Measurements from ENCODE around the gene COL23A1. TPM values are rescaled to one million over a fixed set of nuclear protein-coding genes. Genes with fewer than 3 reads are reported as not detected.
A peak's percentile ranks its signal among the peaks of the same experiment; 100 is the strongest.

Gene COL23A1
- total and polyA plus RNA-seq, 3 experiments from 2014 or later, result 0.20 to 0.28 TPM; not detected in 1

DNA sequence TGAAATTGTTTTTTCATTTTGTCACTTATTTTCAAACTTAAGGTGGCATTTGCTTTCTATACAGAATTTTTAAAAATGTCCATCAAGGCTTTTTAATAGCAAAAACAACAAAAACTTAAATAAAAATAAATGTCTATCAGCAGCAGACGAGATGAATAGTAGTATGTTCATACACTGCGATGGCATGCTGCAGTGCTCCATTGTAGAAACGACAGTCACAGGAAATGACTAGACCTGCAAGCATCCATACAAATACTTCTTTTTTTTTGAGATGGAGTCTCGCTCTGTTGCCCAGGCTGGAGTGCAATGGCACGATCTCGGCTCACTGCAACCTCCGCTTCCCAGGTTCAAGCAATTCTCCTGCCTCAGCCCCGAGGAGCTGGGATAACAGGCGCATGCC, 41.4 kb downstream of the COL23A1 start:
- Histone ChIP-seq H3K27ac (ENCODE audit: low read depth, low read length) (no peak overlapping the region), H3K4me3 (ENCODE audit: low read length) (no peak overlapping the region), H3K9me3 (ENCODE audit: low read length) (no peaks in the 10 kb centered on the region), H3K4me1 (ENCODE audit: insufficient read depth, low read length) (no peaks in the 10 kb centered on the region), H3K36me3 (ENCODE audit: insufficient read depth, low read length) (no peaks in the 10 kb centered on the region), H3K27me3 (ENCODE audit: insufficient read depth, low read length, poor library complexity, severe bottlenecking) (no peaks in the 10 kb centered on the region)
- H3K4me3 Mint-ChIP-seq, result no peak overlapping the region
- ChIA-PET POLR2A (no interaction called here), CTCF (no interaction called here)
- H3K36me3 Mint-ChIP-seq, result no peaks in the 10 kb centered on the region
- H3K9me3 Mint-ChIP-seq, result no peaks in the 10 kb centered on the region
- H3K4me1 Mint-ChIP-seq, result peaks cover 0 to 5% (median 0%) of the 10 kb centered on the region in 3 donors
- no peak for DNase-seq
- H3K27ac Mint-ChIP-seq, result peak overlapping the region in 1 of 8 donors; percentile 84
- peaks cover 4 to 15% of the 10 kb centered on the region in 2 donors for H3K27me3 Mint-ChIP-seq

DNA sequence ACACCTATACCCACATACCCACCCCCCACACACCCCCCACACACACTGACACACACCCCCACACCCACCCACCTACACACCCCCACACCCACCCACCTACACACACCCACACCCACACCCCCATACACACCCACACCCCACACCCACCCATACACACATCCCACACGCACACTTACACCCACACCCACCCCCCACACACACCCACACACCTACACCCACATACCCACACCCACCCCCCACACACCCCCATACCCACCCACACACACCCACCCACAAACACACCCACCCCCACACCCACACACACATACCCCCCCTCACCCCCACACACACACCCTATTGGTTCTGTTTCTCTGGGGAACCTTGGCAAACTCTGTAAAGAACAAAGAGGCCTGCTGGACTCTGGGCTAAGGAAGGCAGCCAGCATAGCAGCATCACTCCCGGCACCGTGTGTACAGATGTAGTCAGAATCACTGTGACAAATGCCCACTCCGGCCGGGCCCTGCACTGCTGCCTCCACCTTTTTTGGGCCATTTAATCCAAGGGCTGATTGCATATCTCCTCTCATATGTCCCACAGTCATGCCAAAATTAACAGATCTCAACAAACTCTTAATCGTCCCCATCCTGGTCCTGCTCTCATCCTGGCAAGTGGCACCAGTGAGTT, 42.3 kb downstream of the COL23A1 start:
- no peaks in the 10 kb centered on the region for H3K9me3 ChIP-seq (ENCODE audit: low read length)
- no peak overlapping the region for H3K4me3 Mint-ChIP-seq
- ChIA-PET CTCF (no interaction called here), POLR2A (no interaction called here)
- peaks cover 0 to 5% (median 0%) of the 10 kb centered on the region in 3 donors for H3K4me1 Mint-ChIP-seq
- no peak for DNase-seq
- H3K27me3 Mint-ChIP-seq, result peaks cover 3 to 10% of the 10 kb centered on the region in 2 donors
- H3K4me3 ChIP-seq (ENCODE audit: low read length), result no peak overlapping the region
- H3K27ac ChIP-seq (ENCODE audit: low read depth, low read length), result no peak overlapping the region
- no peaks in the 10 kb centered on the region for H3K4me1 ChIP-seq (ENCODE audit: insufficient read depth, low read length)
- no peaks in the 10 kb centered on the region for H3K36me3 Mint-ChIP-seq
- no peaks in the 10 kb centered on the region for H3K27me3 ChIP-seq (ENCODE audit: insufficient read depth, low read length, poor library complexity, severe bottlenecking)
- no peaks in the 10 kb centered on the region for H3K9me3 Mint-ChIP-seq
- H3K36me3 ChIP-seq (ENCODE audit: insufficient read depth, low read length), result no peaks in the 10 kb centered on the region
- peak overlapping the region in 3 of 8 donors; percentile 21 to 84 (median 66) for H3K27ac Mint-ChIP-seq

DNA sequence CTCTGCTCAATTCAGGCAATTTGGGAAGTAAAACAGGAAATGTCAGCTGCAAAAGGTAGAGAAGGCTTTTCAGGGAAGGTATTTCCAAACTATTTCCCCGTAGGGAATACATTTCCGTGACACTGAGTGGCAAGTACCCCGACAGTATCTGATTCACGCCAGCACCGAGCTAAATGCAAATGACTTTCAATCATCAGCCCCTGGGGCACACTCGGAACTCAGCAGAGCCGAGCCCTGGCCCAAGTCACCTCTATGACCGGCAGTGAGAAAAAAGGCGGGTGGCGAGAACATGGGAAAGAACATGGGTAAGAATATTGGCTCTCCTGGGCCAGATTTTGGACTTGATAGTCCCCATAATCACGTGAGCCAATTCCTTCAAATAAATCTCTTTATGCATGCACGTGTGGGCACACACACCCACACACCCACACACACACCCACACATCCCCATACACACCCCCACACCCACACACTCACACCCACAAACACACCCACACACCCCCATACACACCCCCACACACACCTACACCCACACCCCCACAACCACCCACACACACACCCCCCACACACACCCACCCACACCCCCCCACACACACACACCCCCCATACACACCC, 43.0 kb downstream of the COL23A1 start:
- CTCF ChIA-PET, result no interaction called here
- Histone ChIP-seq H3K4me3 (ENCODE audit: low read length) (no peak overlapping the region), H3K4me1 (ENCODE audit: insufficient read depth, low read length) (no peaks in the 10 kb centered on the region), H3K27ac (ENCODE audit: low read depth, low read length) (no peak overlapping the region), H3K27me3 (ENCODE audit: insufficient read depth, low read length, poor library complexity, severe bottlenecking) (no peaks in the 10 kb centered on the region), H3K9me3 (ENCODE audit: low read length) (no peaks in the 10 kb centered on the region), H3K36me3 (ENCODE audit: insufficient read depth, low read length) (no peaks in the 10 kb centered on the region)
- Mint-ChIP-seq H3K4me3 (no peak overlapping the region), H3K4me1 (peaks cover 0 to 5% (median 0%) of the 10 kb centered on the region in 3 donors), H3K27ac (peak overlapping the region in 1 of 8 donors; percentile 27), H3K27me3 (peaks cover 3 to 8% of the 10 kb centered on the region in 2 donors), H3K36me3 (no peaks in the 10 kb centered on the region), H3K9me3 (no peaks in the 10 kb centered on the region)
- POLR2A ChIA-PET, result no interaction called here
- DNase-seq, result no peak

- no peaks in the 10 kb centered on the region for H3K4me1 ChIP-seq (ENCODE audit: insufficient read depth, low read length)
- H3K36me3 Mint-ChIP-seq, result no peaks in the 10 kb centered on the region
- H3K27me3 ChIP-seq (ENCODE audit: insufficient read depth, low read length, poor library complexity, severe bottlenecking), result no peaks in the 10 kb centered on the region
- no peak overlapping the region for H3K4me3 ChIP-seq (ENCODE audit: low read length)
- ChIA-PET CTCF (no interaction called here), POLR2A (no interaction called here)
- H3K9me3 ChIP-seq (ENCODE audit: low read length), result no peaks in the 10 kb centered on the region
- H3K4me1 Mint-ChIP-seq, result peaks cover 0 to 5% (median 0%) of the 10 kb centered on the region in 3 donors
- peaks cover 3 to 4% of the 10 kb centered on the region in 2 donors for H3K27me3 Mint-ChIP-seq
- no peak for DNase-seq
- no peak overlapping the region for H3K27ac Mint-ChIP-seq
- no peaks in the 10 kb centered on the region for H3K9me3 Mint-ChIP-seq
- no peak overlapping the region for H3K27ac ChIP-seq (ENCODE audit: low read depth, low read length)
- H3K4me3 Mint-ChIP-seq, result no peak overlapping the region
- no peaks in the 10 kb centered on the region for H3K36me3 ChIP-seq (ENCODE audit: insufficient read depth, low read length)
These were observed 43.5 kb downstream of the COL23A1 start for GRCh38 chr5:178546675-178547033.

- CTCF ChIA-PET, result no interaction called here
- H3K9me3 Mint-ChIP-seq, result no peaks in the 10 kb centered on the region
- H3K27ac Mint-ChIP-seq, result peak overlapping the region in 1 of 8 donors; percentile 38
These were observed 44.1 kb downstream of the COL23A1 start for GRCh38 chr5:178545941-178546674.

GRCh38 chr5:178545176-178545575, 45.0 kb downstream of the COL23A1 start:
- Histone ChIP-seq H3K27me3 (ENCODE audit: insufficient read depth, low read length, poor library complexity, severe bottlenecking) (no peaks in the 10 kb centered on the region), H3K4me1 (ENCODE audit: insufficient read depth, low read length) (no peaks in the 10 kb centered on the region), H3K36me3 (ENCODE audit: insufficient read depth, low read length) (no peaks in the 10 kb centered on the region), H3K4me3 (ENCODE audit: low read length) (no peak overlapping the region), H3K27ac (ENCODE audit: low read depth, low read length) (no peak overlapping the region), H3K9me3 (ENCODE audit: low read length) (no peaks in the 10 kb centered on the region)
- peaks cover 0 to 5% (median 0%) of the 10 kb centered on the region in 3 donors for H3K4me1 Mint-ChIP-seq
- H3K9me3 Mint-ChIP-seq, result no peaks in the 10 kb centered on the region
- DNase-seq, result no peak
- H3K4me3 Mint-ChIP-seq, result no peak overlapping the region
- H3K36me3 Mint-ChIP-seq, result no peaks in the 10 kb centered on the region
- H3K27me3 Mint-ChIP-seq, result peaks cover 0 to 3% of the 10 kb centered on the region in 2 donors
- ChIA-PET POLR2A (no interaction called here), CTCF (no interaction called here)
- no peak overlapping the region for H3K27ac Mint-ChIP-seq

More at GRCh38 chr5:178545941-178546674, 44.1 kb downstream of the COL23A1 start:
- no peaks in the 10 kb centered on the region for H3K9me3 ChIP-seq (ENCODE audit: low read length)
- no peak overlapping the region for H3K4me3 ChIP-seq (ENCODE audit: low read length)
- POLR2A ChIA-PET, result no interaction called here
- no peak for DNase-seq
- no peaks in the 10 kb centered on the region for H3K36me3 ChIP-seq (ENCODE audit: insufficient read depth, low read length)
- Mint-ChIP-seq H3K4me1 (peaks cover 0 to 5% (median 0%) of the 10 kb centered on the region in 3 donors), H3K36me3 (no peaks in the 10 kb centered on the region), H3K27me3 (peaks cover 2 to 3% of the 10 kb centered on the region in 2 donors), H3K4me3 (no peak overlapping the region)
- no peak overlapping the region for H3K27ac ChIP-seq (ENCODE audit: low read depth, low read length)
- no peaks in the 10 kb centered on the region for H3K27me3 ChIP-seq (ENCODE audit: insufficient read depth, low read length, poor library complexity, severe bottlenecking)
- no peaks in the 10 kb centered on the region for H3K4me1 ChIP-seq (ENCODE audit: insufficient read depth, low read length)

DNA sequence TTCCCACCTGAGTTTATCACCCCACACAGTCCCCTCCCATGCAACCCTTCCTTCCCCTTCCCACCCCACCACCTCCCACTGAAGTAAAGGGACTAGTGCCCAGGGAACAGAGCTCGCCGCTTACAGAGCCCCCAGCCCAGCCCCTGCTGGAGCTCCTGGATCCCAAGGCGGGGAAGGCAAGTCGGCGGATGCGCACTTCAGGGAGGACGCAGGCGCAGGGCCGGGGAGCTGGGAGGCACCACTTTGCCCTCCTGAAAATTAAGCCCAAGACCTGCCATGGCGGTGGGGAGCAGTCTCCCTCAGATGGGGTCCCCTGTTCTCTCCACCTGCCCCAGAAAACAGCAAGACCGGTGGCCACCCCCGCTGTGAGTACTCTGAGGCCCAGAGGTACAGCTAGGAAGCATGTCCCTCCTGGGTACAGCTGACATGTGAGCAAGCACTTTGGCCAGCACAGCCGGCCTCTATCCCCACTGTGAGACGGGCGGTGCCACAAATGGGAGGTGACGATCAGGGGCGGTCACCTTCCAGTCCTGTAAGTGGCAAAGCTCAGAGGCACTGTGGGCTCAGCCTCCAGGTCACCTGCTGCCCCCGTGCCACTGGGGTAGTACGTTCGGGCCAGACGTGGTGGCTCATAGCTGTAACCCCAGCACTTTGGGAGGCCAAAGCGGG, 45.9 kb downstream of the COL23A1 start:
- ChIA-PET POLR2A (no interaction called here), CTCF (no interaction called here)
- Histone ChIP-seq H3K27ac (ENCODE audit: low read depth, low read length) (no peak overlapping the region), H3K36me3 (ENCODE audit: insufficient read depth, low read length) (no peaks in the 10 kb centered on the region), H3K27me3 (ENCODE audit: insufficient read depth, low read length, poor library complexity, severe bottlenecking) (no peaks in the 10 kb centered on the region), H3K9me3 (ENCODE audit: low read length) (no peaks in the 10 kb centered on the region), H3K4me3 (ENCODE audit: low read length) (no peak overlapping the region), H3K4me1 (ENCODE audit: insufficient read depth, low read length) (no peaks in the 10 kb centered on the region)
- Mint-ChIP-seq H3K36me3 (no peaks in the 10 kb centered on the region), H3K27me3 (peaks cover 0 to 3% of the 10 kb centered on the region in 2 donors), H3K27ac (peak overlapping the region in 1 of 8 donors; percentile 92), H3K4me3 (no peak overlapping the region), H3K9me3 (no peaks in the 10 kb centered on the region), H3K4me1 (peaks cover 0 to 5% (median 0%) of the 10 kb centered on the region in 3 donors)
- DNase-seq, result no peak

GRCh38 chr5:178542455-178542854, 47.7 kb downstream of the COL23A1 start:
- CTCF ChIA-PET, result interaction anchor here (1.1 kb wide), 1 partner anchor 9 kb away, joined by 4 read pairs; no protein-coding TSS in a partner anchor

More at GRCh38 chr5:178542455-178542854, 47.7 kb downstream of the COL23A1 start:
- Mint-ChIP-seq H3K27me3 (peaks cover 0 to 3% of the 10 kb centered on the region in 2 donors), H3K36me3 (no peaks in the 10 kb centered on the region), H3K4me1 (no peaks in the 10 kb centered on the region), H3K4me3 (no peak overlapping the region), H3K27ac (no peak overlapping the region), H3K9me3 (no peaks in the 10 kb centered on the region)
- H3K9me3 ChIP-seq (ENCODE audit: low read length), result no peaks in the 10 kb centered on the region
- no peak overlapping the region for H3K4me3 ChIP-seq (ENCODE audit: low read length)
- H3K4me1 ChIP-seq (ENCODE audit: insufficient read depth, low read length), result no peaks in the 10 kb centered on the region
- POLR2A ChIA-PET, result no interaction called here
- no peaks in the 10 kb centered on the region for H3K36me3 ChIP-seq (ENCODE audit: insufficient read depth, low read length)
- DNase-seq, result no peak
- H3K27ac ChIP-seq (ENCODE audit: low read depth, low read length), result no peak overlapping the region
- no peaks in the 10 kb centered on the region for H3K27me3 ChIP-seq (ENCODE audit: insufficient read depth, low read length, poor library complexity, severe bottlenecking)
